AG08395 (cell line): Measurements from ENCODE around the gene BBS4.
A peak's percentile ranks its signal among the peaks of the same experiment; 100 is the strongest.
"Not testable (repeated sequence)": the region's sequence is repeated elsewhere in the genome, so short reads cannot be mapped to it uniquely, and the experiment has no call there.

ENCODE experiments used
- DNase-seq: peaks from one replicate; pipeline ENCODE4 v3.0.0; 2012; ENCODE audit warnings: mixed read lengths, low spot score

BBS4 gene

GRCh38 chr15:72685925-72686794 is at the start of gene BBS4, which contains the start of gene HIGD2B:
Gene BBS4 (plus strand): TSS chr15:72686207. CDS start chr15:72686228, 21 bp downstream.
Gene HIGD2B (minus strand): TSS chr15:72686182. CDS start chr15:72676374, 9,808 bp downstream.
- peak; percentile 87 for DNase-seq

DNA sequence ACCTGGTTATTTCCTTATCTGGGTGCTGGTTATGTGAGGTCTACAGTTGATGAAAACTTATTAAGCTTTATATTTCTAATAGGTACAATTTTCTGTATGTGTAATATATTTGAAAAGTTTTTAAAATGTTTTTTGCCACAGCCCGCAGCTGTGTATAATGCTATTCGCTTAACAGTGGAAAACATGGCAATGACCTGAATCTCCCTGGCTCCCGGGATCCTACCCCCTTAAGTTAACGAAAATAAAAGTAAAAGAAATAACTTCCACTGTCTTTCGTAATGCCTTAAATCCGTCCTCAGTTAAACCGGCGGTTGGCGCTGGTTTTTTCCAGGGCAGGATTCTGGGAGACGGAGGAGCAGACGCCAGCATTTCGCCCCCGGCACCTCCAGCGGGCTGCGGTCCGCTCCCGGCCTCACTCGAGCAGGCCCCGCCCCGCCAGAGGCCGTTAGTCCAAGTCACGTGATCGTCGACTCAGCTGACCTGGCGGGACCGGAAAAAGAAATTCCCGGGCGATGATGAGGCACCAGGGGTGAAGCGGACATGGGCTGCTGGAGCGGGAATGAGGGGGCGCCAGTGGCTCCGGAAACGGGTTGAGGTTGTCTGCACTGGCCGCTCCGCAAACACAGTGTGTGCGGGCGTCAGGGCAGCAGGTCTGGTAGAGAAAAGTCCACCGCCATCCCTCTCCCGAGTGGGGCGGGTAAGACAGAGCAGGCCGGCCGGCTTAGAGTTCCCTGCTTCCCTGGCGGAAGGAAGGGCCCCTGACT is 49.3 kb upstream of the BBS4 start:
- DNase-seq = not testable (repeated sequence)

GRCh38 chr15:72639759-72640483 is 46.1 kb upstream of the BBS4 start:
- DNase-seq = not testable (repeated sequence)

- not testable (repeated sequence) for DNase-seq
Observed at GRCh38 chr15:72642271-72642670, 43.7 kb upstream of the BBS4 start.

- DNase-seq = not testable (repeated sequence)
Observed at GRCh38 chr15:72648631-72649253, 37.3 kb upstream of the BBS4 start.

GRCh38 chr15:72654397-72654796 is 31.6 kb upstream of the BBS4 start, which contains the start of gene GOLGA6B:
Gene GOLGA6B (plus strand): TSS chr15:72654697. CDS start chr15:72654738, 41 bp downstream.
- not testable (repeated sequence) for DNase-seq

DNA sequence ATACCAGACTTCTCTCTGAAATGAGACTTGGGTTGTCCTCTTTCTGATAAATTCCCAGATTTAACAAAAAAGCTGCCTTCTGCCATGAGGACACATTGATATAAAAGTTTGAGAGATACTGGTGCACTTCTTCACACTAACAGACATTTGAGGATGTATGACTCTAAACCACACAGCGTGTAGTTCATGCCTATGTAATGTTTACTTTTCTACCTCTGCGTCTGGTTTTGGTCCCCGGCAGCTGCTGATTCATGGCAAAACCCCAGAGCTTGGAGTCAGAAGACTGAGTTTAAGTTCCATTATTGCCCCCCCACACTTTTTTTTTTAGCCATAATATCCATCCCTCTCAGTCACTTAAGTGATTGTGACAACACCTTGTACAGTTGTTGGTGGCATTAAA is 30.0 kb upstream of the BBS4 start:
- not testable (repeated sequence) for DNase-seq

DNA sequence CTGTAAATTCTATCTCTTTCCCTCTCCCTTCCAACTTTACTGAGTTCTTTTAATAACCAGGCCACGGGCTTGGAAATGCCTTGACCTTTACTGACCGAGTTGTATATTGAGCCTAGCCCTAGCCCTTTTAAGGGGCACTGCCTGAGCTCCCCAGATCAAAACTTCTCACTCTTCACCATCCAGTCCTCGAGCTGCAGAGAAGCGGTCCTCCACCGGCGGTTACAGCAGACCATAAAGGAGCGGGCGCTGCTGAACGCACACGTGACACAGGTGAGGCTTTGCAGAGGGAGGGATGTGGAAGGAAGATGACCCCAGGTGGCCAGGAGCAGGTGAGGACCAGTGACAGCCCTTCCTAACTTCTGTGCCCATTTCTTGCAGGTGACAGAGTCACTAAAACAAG is 24.9 kb upstream of the BBS4 start:
- not testable (repeated sequence) for DNase-seq

DNA sequence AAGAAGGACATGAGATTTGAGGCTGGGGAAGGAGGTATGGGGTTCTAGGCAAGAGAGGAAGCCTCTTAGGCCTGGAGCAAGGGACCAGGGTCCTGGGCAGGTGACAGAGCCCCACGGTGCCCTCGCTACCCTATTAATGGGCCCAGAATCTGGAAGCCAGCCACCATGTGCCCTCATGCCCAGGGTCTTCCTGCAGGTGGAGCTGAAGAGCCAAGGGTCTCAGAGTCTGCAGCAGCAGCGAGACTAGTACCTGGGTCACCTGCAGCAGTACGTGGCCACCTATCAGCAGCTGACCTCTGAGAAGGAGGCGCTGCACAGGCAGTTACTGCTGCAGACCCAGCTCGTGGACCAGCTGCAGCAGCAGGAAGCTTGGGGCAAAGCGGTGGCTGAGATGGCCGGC is 22.1 kb upstream of the BBS4 start:
- DNase-seq = not testable (repeated sequence)

DNA sequence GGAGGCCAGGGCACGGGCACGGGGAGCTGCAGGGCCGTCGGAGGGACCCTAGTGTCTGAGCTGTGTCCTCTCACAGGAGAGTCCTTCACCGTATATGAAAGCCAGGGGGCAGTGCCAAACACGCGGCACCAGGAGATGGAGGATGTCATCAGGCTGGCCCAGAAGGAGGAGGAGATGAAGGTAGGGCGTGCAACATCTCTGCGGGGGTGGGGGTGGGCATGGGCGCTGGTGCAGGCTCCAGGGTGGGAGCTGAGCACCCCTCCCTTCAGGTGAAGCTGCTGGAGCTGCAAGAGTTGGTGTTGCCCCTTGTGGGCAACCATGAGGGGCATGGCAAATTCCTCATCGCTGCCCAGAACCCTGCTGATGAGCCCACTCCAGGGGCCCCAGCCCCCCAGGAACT is 20.3 kb upstream of the BBS4 start:
- not testable (repeated sequence) for DNase-seq

DNA sequence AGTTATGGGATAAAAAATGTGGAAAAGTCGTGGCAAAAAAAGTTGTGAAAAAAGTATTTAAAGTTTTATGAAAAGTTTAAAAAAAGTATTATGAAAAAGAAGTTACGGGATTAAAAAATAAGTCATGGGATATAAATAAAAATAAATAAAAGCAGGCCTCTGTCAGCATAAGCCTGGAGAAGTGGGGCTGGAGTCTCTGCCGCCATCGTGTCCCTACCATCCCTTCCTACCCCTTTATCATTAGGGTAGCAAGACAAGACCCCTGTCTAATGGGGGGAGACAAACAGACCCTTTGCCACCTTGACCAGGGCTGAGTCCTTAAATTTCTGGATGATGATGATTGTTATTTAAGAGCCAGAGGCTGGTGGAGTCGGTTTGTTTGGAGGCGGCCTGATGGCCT is 16.2 kb upstream of the BBS4 start:
- DNase-seq = not testable (repeated sequence)

DNA sequence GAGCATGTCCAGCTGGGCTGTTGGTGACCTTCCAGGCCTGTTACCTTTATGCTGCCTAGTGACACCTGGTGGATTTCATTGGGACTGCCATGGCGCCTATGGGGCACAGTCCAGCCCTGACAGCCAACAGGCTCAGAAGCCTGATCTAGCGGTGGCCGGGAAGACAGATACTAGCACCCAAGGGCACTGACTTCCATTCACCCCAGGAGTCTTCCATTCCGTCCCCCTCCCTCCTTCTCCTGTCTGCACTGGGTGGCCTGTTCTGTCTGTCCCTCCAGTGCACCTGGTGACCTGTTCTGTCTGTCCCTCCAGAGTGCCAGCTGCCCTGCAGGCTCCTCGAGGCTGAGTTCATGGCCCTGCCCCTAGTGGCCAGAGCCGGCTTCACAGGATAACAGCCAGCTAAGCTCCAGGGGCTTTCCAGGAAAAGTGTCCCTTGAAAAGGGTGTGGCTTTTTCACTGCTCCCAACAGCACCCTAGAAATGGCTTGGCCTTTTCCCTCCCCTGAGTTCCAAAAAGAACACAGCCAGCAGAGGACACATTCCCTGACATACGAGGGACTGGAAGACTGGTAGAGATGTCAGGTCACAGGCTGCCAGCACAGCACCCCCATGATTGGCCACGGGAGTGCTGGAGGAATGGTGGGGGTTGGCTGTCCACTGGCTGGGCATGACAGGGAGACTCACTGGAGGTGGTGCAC is 15.2 kb upstream of the BBS4 start:
- peak; percentile 52 for DNase-seq

DNA sequence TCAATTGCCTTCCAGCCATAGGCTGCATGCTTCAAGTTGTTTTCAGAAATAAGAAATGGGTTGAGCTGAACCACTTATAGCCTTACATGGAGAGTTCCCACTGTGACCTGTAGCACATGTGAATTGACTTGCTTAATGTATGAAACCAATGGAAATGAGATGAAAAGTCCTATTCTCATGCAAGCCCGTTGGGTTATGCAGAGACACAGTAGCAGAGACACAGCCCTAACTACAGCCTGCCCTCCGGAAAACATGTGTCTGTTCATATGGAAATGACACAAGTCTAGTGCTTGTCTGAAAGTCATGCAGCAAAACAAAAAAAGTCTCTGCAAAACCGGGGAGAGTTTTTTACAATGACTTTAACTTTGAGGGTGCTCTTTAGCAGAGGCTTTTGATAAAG is 14.5 kb upstream of the BBS4 start:
- no peak for DNase-seq

GRCh38 chr15:72676838-72677237 is 9.2 kb upstream of the BBS4 start:
- no peak for DNase-seq

DNA sequence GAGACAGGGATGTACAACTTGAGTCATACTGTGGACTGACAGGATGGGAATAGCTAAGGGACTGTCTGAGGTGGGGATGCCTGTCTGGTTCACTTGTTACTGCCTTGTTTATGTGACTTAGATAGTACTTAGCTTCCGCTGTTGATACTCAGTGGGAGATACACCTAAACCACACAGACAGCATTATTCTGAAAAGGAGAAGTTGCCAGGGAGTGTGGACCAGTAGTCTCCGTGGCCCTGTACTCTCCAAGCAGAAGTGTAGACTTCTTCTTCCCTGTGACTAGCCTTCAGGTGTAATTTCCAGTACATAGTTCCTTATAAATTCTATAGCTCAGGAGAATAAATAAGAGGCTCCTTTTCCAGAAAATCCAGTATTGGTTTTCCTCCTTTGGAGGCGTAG is 5.1 kb upstream of the BBS4 start:
- DNase-seq = no peak

- no peak for DNase-seq
Observed at GRCh38 chr15:72682772-72683171, 3.2 kb upstream of the BBS4 start.

DNA sequence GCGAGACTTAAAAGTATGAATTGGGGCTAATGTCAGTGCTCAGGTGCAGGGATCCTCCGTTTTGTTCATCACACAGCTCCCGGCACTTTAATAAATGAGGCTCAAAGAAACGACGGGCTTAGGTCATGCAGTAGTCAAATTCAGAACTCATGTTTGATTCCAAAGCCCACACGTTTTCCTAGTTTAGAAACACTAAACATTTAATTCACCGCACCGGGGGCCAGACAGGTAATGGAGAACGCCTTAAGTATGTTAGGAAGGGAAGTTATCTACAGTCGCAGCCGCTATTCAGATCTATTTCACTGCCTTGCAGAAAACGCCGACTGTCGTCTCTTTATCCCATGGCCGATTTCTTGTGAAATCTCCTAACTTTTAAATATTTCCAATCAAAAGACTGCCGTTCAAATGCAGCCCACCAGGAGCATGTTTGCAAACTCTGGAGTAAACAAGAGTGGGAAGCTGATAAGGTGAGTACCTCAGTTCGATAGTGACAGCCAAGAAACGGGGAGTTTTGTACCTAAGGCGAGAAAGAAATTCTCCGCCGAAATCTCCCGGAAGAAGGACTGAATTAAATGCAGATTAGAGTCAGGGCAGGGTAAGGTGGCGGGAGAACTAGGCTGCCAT is 594 bp upstream of the BBS4 start:
- no peak for DNase-seq

DNA sequence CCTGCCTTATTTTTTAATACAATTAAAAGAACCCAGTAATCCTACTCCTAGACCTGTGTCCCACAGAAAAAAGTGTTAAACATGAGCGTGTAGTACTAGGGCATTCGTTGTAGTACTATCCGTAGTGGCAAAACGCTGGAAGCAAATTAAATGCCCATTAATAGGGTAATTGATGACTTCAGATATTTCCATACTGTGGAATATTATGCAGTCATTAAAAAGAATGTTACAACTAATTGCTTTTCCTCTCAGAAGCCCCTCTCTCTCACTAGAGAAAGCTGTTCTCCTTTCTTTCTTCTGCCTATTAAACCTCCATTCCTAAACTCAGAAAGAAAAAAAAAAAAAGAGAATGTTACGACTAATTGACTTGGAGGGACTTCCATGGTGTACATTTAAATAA is 2.7 kb downstream of the BBS4 start:
- no peak for DNase-seq

GRCh38 chr15:72690938-72691337 is 4.9 kb downstream of the BBS4 start:
- DNase-seq = no peak

DNA sequence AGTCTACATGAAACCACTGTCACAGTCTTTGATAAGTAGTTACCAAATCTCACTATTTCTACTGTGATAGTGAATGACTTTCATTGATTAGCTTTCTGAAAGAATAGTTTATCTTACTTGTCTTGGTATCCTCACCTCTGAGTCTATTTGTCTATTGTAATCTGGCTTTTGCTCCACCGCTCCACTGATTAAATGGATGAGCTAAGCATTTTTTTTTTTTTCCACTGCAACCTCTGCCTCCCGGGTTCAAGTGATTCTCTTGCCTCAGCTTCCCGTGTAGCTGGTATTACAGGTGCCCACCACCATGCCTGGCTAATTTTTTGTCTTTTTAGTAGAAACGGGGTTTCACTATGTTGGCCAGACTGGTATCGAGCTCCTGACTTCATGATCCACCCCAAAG is 12.9 kb downstream of the BBS4 start:
- DNase-seq = no peak

DNA sequence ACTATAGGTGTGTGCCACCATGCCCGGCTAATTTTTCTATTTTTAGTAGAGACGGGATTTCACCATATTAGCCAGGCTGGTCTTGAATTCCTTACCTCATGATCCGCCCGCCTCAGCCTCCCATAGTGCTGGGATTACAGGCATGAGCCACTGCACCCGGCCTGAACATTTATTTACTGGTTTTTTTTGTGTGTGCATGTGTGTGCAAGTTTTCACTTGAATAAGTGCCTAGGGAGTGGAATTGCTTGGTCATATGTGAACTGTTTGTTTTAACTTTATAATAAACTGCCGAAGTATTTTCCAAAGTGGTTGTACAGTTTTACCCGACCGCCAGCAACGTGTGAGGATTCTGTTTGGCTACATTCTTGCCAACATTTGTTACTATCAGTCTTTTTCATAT is 14.1 kb downstream of the BBS4 start:
- no peak for DNase-seq
